ENCODE measurements around the gene SKIDA1.

- TF ChIP-seq EP300 (IDR thresholded peaks at IDR 0.05): no peak
- no peak for TF ChIP-seq CTCF (IDR thresholded peaks at IDR 0.05)
Observed at GRCh38 chr10:21509341-21510240, 15.9 kb downstream of the SKIDA1 start.
